K562 (cell line): Measurements from ENCODE around the gene TGM1. TPM values are rescaled to one million over a fixed set of nuclear protein-coding genes. Genes with fewer than 3 reads are reported as not detected.

Experiments used
- ATAC-seq: fragments of 200-7000 bp; cut with Tn5 transposase; 3 replicates; pipeline ENCODE4 v1.9.1; 2020; ENCODE audit warnings: moderate library complexity
- BruUV-seq: library from RNA; stranded (reverse); fragments of 400-500 nt; replicated peaks from 2 replicates; lab custom pipeline; 2021; lab: Mats Ljungman, UMichigan
- CTCF ChIA-PET: fragments of 300-600 bp; formaldehyde crosslinking; extraction: SDS; loops from one replicate; lab custom pipeline; 2021; ENCODE audit warnings: low intra/inter-chr PET ratio; lab: Yijun Ruan, JAX
- POLR2A ChIA-PET: fragments of 300-600, 350-650 bp; sonication (Branson Sonifier 250); formaldehyde crosslinking; extraction: SDS; loops from one replicate; lab custom pipeline; 2021; ENCODE audit warnings: antibody characterized with exemption, inconsistent platforms; lab: Yijun Ruan, JAX
- DNase-seq, 4 experiments: peaks; one replicate each; pipeline versions ENCODE4 v3.0.0 to v3.0.0-alpha.2; 2011 to 2018; ENCODE audit warnings: low spot score in 3 of 4, mixed read lengths in 3 of 4; ENCODE audit errors: extremely low read depth in 1 of 4
- FAIRE-seq: peaks from 2 replicates; lab custom pipeline; 2011; peaks lifted over from hg19 to GRCh38; lab: Jason Lieb, UNC
- H2AFZ ChIP-seq: 2 replicates; pipeline ENCODE4 v1.6.0; 2011; ENCODE audit warnings: low read depth, low read length, control low read depth, inconsistent platforms
- H3K27ac ChIP-seq: fragments of 200-600 bp; 3 replicates; pipeline ENCODE4 v1.8.0; 2011; ENCODE audit warnings: low read depth, mild to moderate bottlenecking, control low read depth, inconsistent platforms, low read length, moderate library complexity, mixed read lengths; ENCODE audit errors: extremely low read depth
- H3K27me3 ChIP-seq, 2 experiments: fragments of 300-600 bp in 1 of 2; 2 replicates in 1 of 2; 3 replicates in 1 of 2; pipeline versions ENCODE4 v1.6.0 to v1.8.0; 2011; ENCODE audit warnings: inconsistent platforms in 2 of 2, low read length in 2 of 2, mild to moderate bottlenecking in 1 of 2, mixed read lengths in 1 of 2, moderate library complexity in 1 of 2; ENCODE audit not compliant: control insufficient read depth in 2 of 2, insufficient read depth in 2 of 2
- H3K36me3 ChIP-seq: fragments of 300-600 bp; 3 replicates; pipeline ENCODE4 v1.8.0; 2011; ENCODE audit warnings: mild to moderate bottlenecking, low read length, inconsistent platforms; ENCODE audit not compliant: control insufficient read depth, insufficient read depth
- H3K4me1 ChIP-seq, 2 experiments: fragments of 200-600 bp in 1 of 2; replicated peaks in 1 of 2; 2 replicates in 1 of 2; 3 replicates in 1 of 2; pipeline versions ENCODE4 v1.5.1 to v1.8.0; 2011; ENCODE audit warnings: inconsistent platforms in 2 of 2, low read length in 2 of 2, mild to moderate bottlenecking in 1 of 2, mixed read lengths in 1 of 2, moderate library complexity in 1 of 2; ENCODE audit not compliant: control insufficient read depth in 2 of 2, insufficient read depth in 2 of 2
- H3K4me2 ChIP-seq: 2 replicates; pipeline ENCODE4 v1.6.1; 2011; ENCODE audit warnings: low read length, control low read depth, inconsistent platforms, mixed read lengths; ENCODE audit not compliant: insufficient read depth
- H3K4me3 ChIP-seq: fragments of 200-600 bp; sonication (generic), shearing (Covaris generic); 2 replicates; pipeline ENCODE4 v1.5.1; 2016; ENCODE audit warnings: control low read depth, inconsistent platforms
- H3K79me2 ChIP-seq: fragments of 200-600 bp; 3 replicates; pipeline ENCODE4 v1.8.0; 2011; ENCODE audit warnings: low read length, inconsistent platforms; ENCODE audit not compliant: control insufficient read depth, insufficient read depth
- H3K9ac ChIP-seq, 2 experiments: 2 replicates each; pipeline versions ENCODE4 v1.6.0 to v1.6.1; 2011; ENCODE audit warnings: low read depth in 2 of 2, low read length in 2 of 2, control low read depth in 1 of 2, inconsistent platforms in 1 of 2, mild to moderate bottlenecking in 1 of 2, mixed read lengths in 1 of 2; ENCODE audit not compliant: insufficient read depth in 1 of 2
- H3K9me1 ChIP-seq: one replicate; pipeline ENCODE4 v1.6.0; 2011; ENCODE audit warnings: inconsistent platforms, mild to moderate bottlenecking, low read length, moderate library complexity; ENCODE audit not compliant: control insufficient read depth, insufficient read depth
- H3K9me3 ChIP-seq: replicated peaks from 2 replicates; pipeline ENCODE4 v1.5.1; 2011; ENCODE audit warnings: low read depth, low read length, inconsistent platforms; ENCODE audit not compliant: control insufficient read depth, insufficient read depth
- H4K20me1 ChIP-seq: replicated peaks from 2 replicates; pipeline ENCODE4 v1.6.1; 2011; ENCODE audit warnings: low read length, inconsistent platforms, mixed read lengths; ENCODE audit not compliant: control insufficient read depth, insufficient read depth
- CHAMP1 ChIP-seq: fragments of 450-650 bp; IDR thresholded peaks from 2 replicates; pipeline ENCODE4 v1.6.1; 2016; ENCODE audit warnings: mild to moderate bottlenecking
- HMBOX1 ChIP-seq: sonication (generic); IDR thresholded peaks from 2 replicates; pipeline ENCODE4 v1.6.1; 2016
- RB1 ChIP-seq: fragments of 450-650 bp; IDR thresholded peaks from 2 replicates; pipeline ENCODE4 v1.6.1; 2017; ENCODE audit warnings: low read depth, mild to moderate bottlenecking
- TBP ChIP-seq: optimal IDR thresholded peaks from 2 replicates; pipeline ENCODE3; 2011; ENCODE audit warnings: low read depth, low read length, improper control_type of control experiment
- U2AF1 ChIP-seq: fragments of 200-400 bp; formaldehyde crosslinking; optimal IDR thresholded peaks from 2 replicates; pipeline ENCODE3; 2017; ENCODE audit warnings: mild to moderate bottlenecking, low read depth, low read length, moderate library complexity
- ZBTB7A ChIP-seq: IDR thresholded peaks from 2 replicates; pipeline ENCODE4 v1.6.1; 2011; ENCODE audit warnings: low read depth, mild to moderate bottlenecking, low read length, moderate library complexity, borderline replicate concordance; ENCODE audit not compliant: control insufficient read depth
- ZNF316 ChIP-seq: fragments of 450-650 bp; IDR thresholded peaks from 2 replicates; pipeline ENCODE4 v1.6.1; 2016
- WGBS: fragments of 100-300 bp; shearing (Covaris generic); methylation state at CpG from one replicate; pipeline ENCODE4 v1.1.6; 2016; ENCODE audit warnings: low coverage, mixed read lengths; ENCODE audit not compliant: insufficient coverage; ENCODE audit errors: missing lambda C conversion rate; 5-methylcytosine and 5-hydroxymethylcytosine counted together
- in situ Hi-C: fragments of 300-500 bp; cut with MboI; formaldehyde crosslinking; loops from 4 replicates; pipeline ENCODE4 v1.15.0; 2018; ENCODE audit warnings: inconsistent platforms, mixed read lengths
- intact Hi-C: fragments of 100-400 bp; cut with micrococcal nuclease; formaldehyde crosslinking; loops from 2 replicates; pipeline ENCODE4 v1.14.2; 2022
- polyA plus RNA-seq, 8 experiments: library from polyadenylated mRNA; depleted of rRNA in 4 of 8; stranded (reverse) in 5 of 8; unstranded in 3 of 8; fragments of >200 nt; fragmentation: Nextera tagmentation in 2 of 8; fragmentation: Illumina TruSeq in 1 of 8; extraction: Ambion mirVana in 2 of 8; extraction: Trizol in 1 of 8; gene quantifications; 2 replicates each; pipeline versions ENCODE4 v1.2.1 to v1.2.3, GENCODE V29; 2011 to 2014; ENCODE audit warnings: inconsistent platforms in 1 of 8, missing spikeins in 1 of 8
- total RNA-seq, 7 experiments: library from RNA; depleted of rRNA in 6 of 7; stranded (reverse); fragments of >200 nt in 6 of 7; fragmentation: Illumina TruSeq in 2 of 7; extraction: Trizol in 2 of 7; gene quantifications; 2 replicates each; pipeline versions ENCODE4 v1.2.1 to v1.2.3, GENCODE V29; 2011 to 2021; ENCODE audit warnings: low replicate concordance in 1 of 7
- TF ChIP-seq, protein P1 (sequence below): fragments of 450-650 bp; IDR thresholded peaks from 2 replicates; pipeline ENCODE4 v1.6.1; 2018; ENCODE audit not compliant: partially characterized antibody

The TGM1 gene
- total and polyA plus RNA-seq, 9 of the 15 experiments (the other 6 are each of a cell fraction or from before 2014, with no cell fraction given) = 0.13 to 4.4 (median 0.88) TPM

- POLR2A ChIA-PET = interaction anchor here (0.9 kb wide), 1 partner anchor 16 kb away, joined by 3 read pairs; the partner anchor contains the start of gene MDP1
- no peak for FAIRE-seq
These were observed 31.5 kb downstream of the TGM1 start for GRCh38 chr14:24231263-24232120.

More at GRCh38 chr14:24231263-24232120, 31.5 kb downstream of the TGM1 start:
- peak overlapping the region; percentile 54 for H3K4me3 ChIP-seq
- H3K9me1 ChIP-seq = no peaks in the 10 kb centered on the region
- no peaks in the 10 kb centered on the region for H3K9me3 ChIP-seq
- CTCF ChIA-PET = no interaction called here
- intact Hi-C loops = loop anchor here (2.0 kb wide), 1 partner anchor 15 kb away; the partner anchor contains the start of gene MDP1
- ATAC-seq = peak; percentile 44
- no peaks in the 10 kb centered on the region for H4K20me1 ChIP-seq
- BruUV-seq = TSS peak; percentile 82
- H3K27ac ChIP-seq = peak overlapping the region; percentile 89
- in situ Hi-C loops = no loop called here
- H3K36me3 ChIP-seq = peaks cover 29% of the 10 kb centered on the region
- no peaks in the 10 kb centered on the region for H3K27me3 ChIP-seq
- TF ChIP-seq CHAMP1 (no peak), ZNF316 (0 out of 2 replicates have a peak, but pooled peaks have one; percentile 14), RB1 (no peak), HMBOX1 (peak; percentile 52), U2AF1 (no peak), TBP (peak; percentile 5), ZBTB7A (peak; percentile 34; the same call in 1 of the 2 replicates)
- TF ChIP-seq, protein P1, sequence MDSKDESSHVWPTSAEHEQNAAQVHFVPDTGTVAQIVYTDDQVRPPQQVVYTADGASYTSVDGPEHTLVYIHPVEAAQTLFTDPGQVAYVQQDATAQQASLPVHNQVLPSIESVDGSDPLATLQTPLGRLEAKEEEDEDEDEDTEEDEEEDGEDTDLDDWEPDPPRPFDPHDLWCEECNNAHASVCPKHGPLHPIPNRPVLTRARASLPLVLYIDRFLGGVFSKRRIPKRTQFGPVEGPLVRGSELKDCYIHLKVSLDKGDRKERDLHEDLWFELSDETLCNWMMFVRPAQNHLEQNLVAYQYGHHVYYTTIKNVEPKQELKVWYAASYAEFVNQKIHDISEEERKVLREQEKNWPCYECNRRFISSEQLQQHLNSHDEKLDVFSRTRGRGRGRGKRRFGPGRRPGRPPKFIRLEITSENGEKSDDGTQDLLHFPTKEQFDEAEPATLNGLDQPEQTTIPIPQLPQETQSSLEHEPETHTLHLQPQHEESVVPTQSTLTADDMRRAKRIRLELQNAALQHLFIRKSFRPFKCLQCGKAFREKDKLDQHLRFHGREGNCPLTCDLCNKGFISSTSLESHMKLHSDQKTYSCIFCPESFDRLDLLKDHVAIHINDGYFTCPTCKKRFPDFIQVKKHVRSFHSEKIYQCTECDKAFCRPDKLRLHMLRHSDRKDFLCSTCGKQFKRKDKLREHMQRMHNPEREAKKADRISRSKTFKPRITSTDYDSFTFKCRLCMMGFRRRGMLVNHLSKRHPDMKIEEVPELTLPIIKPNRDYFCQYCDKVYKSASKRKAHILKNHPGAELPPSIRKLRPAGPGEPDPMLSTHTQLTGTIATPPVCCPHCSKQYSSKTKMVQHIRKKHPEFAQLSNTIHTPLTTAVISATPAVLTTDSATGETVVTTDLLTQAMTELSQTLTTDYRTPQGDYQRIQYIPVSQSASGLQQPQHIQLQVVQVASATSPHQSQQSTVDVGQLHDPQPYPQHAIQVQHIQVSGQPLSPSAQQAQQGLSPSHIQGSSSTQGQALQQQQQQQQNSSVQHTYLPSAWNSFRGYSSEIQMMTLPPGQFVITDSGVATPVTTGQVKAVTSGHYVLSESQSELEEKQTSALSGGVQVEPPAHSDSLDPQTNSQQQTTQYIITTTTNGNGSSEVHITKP = peak; percentile 86
- peak overlapping the region; percentile 72 to 94 for H3K9ac ChIP-seq
- H3K79me2 ChIP-seq = peaks cover 46% of the 10 kb centered on the region
- peak overlapping the region; percentile 98 for H3K4me2 ChIP-seq
- 2% methylated on average over 21 of the region's 23 CpGs for WGBS
- DNase-seq = peak in 3 of 4 experiments; percentile 16 to 18 (median 17)
- peak overlapping the region; percentile 99 for H2AFZ ChIP-seq
- peaks cover 6 to 15% of the 10 kb centered on the region in 2 experiments for H3K4me1 ChIP-seq
